ENCODE measurements around the gene LGR6.
"Not testable (repeated sequence)": the region's sequence is repeated elsewhere in the genome, so short reads cannot be mapped to it uniquely, and the experiment has no call there.

Gene LGR6, protein sequence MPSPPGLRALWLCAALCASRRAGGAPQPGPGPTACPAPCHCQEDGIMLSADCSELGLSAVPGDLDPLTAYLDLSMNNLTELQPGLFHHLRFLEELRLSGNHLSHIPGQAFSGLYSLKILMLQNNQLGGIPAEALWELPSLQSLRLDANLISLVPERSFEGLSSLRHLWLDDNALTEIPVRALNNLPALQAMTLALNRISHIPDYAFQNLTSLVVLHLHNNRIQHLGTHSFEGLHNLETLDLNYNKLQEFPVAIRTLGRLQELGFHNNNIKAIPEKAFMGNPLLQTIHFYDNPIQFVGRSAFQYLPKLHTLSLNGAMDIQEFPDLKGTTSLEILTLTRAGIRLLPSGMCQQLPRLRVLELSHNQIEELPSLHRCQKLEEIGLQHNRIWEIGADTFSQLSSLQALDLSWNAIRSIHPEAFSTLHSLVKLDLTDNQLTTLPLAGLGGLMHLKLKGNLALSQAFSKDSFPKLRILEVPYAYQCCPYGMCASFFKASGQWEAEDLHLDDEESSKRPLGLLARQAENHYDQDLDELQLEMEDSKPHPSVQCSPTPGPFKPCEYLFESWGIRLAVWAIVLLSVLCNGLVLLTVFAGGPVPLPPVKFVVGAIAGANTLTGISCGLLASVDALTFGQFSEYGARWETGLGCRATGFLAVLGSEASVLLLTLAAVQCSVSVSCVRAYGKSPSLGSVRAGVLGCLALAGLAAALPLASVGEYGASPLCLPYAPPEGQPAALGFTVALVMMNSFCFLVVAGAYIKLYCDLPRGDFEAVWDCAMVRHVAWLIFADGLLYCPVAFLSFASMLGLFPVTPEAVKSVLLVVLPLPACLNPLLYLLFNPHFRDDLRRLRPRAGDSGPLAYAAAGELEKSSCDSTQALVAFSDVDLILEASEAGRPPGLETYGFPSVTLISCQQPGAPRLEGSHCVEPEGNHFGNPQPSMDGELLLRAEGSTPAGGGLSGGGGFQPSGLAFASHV

DNA sequence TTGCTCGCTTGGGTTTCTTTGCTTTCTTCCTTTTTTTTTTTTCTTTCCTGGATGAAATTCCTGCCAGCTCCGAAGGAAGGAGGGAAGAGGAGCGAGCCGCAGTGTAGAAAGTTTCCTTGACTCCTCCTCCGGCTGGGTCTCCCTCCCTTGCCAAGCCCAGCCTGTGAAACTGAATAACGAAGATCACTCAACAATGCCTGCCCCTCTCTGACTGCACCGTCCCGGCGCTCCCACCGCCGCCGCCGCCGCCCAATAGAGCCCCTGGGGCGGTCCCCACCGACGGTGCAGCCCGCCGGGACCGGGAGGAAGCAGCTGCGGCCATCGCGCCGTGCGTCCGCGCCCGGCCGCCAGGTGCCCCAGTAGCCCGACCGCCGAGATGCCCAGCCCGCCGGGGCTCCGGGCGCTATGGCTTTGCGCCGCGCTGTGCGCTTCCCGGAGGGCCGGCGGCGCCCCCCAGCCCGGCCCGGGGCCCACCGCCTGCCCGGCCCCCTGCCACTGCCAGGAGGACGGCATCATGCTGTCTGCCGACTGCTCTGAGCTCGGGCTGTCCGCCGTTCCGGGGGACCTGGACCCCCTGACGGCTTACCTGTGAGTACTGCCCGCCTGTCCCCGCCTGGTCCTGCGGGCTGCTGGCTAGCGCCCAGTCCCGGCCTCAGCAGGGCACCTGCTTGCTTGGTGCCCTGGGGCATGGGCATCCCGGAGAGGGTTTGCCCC, at the start of gene LGR6:
Gene LGR6, plus strand, starts transcription at position 186 of the 714 bp plus-strand sequence. Its CDS starts 191 bp downstream, at position 377.
- DNase-seq = no peak

DNA sequence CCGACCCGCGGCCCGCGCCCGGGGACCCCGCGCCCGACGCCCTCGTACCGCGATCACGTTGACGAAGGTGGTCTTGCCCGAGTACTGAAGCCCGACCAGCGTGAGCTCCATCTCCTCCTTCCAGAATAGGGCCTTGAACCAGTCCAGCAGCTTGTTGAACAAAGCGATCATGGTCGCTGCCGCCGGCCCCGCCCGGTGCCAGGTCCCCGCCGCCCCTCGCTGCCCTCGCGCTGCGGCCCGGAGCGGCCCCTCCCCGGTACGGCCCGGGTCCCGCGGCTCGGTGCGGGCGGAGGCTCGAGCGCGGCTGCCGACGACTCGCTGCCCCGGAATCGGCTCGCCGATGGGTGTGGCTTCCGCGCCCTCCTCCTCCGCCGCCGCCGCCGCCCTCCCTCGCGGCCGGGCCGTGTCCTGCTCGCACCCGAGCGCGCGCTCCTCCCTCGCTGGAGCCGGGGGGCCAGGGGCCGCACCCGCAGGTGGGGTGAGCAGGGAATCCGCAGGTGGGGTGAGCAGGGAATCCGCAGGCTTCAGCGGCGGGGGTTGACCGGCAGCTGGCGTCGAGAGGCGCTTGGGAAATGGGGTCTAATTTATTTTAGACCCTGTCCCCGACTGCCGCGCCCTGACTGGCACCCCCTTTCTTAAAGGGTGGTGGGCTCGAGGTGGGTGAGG, 49.1 kb upstream of the LGR6 start, which contains the start of gene ARL8A:
Gene ARL8A, minus strand, starts transcription at position 336 of the 666 bp plus-strand sequence. Its CDS starts 165 bp downstream, at position 171.
- DNase-seq = peak; percentile 76

DNA sequence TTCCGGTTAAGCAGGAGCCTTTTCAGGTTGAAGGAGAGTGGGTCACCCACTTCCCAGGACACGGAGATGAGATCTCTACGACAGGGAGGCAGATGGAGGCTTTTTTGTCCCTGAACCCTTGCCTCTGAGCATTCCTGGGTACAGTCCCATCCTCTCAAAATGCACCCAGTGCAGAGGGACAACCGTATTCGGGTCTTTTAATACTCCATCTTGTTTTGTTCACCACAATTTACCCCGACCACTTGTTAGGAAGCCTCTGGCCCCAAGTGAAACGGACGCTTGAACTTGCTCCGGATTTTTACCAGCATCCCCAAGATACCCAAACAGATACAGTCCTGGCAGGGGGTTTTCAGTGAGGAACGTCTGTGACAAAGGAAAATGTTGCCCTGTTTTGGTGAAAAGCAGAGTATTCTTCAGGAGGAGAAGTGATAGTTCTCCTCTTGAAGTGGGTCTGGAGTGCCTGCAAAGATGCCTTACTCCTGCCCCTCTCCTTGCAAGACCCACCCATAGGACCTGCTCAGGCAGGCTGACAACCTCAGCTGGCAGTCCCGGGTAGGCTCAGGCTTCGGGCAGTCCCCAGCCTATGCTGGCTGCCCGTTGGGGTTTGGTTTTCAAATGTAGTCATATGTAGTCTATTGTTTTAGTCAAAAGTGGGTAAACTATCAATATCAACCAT, 48.4 kb upstream of the LGR6 start:
- DNase-seq = no peak

DNA sequence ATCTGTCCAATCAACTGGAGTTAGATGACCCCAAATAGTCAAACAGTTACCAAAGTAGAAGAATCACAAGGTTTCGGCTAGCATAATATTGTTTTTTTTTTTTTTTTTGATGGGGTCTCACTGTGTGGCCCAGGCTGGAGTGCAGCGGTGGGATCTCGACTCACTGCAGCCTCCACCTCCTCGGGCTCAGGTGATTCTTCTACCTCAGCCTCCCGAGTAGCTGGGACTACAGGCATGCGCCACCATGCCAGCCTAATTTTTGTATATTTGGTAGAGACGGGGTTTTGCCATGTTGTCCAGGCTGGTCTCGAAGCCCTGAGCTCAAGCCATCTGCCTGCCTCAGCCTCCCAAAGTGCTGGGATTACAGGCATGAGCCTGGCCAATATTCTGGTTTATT, 47.9 kb upstream of the LGR6 start:
- not testable (repeated sequence) for DNase-seq

DNA sequence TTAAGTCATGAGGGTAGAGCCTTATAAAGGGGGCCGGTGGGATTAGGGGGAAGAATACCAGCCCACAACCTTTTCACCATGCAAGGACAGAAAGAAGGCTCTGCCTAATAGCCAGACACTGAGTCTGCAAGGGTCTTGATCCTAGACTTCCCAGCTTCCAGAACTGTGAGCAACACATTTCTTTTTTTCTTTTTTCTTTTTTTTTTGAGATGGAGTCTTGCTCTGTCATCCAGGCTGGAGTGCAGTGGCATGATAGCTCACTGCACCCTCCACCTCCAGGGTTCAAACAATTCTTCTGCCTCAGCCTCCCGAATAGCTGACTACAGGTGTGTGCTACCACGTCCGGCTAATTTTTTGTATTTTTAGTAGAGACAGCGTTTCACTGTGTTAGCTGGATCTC, 47.3 kb upstream of the LGR6 start:
- DNase-seq = no peak

DNA sequence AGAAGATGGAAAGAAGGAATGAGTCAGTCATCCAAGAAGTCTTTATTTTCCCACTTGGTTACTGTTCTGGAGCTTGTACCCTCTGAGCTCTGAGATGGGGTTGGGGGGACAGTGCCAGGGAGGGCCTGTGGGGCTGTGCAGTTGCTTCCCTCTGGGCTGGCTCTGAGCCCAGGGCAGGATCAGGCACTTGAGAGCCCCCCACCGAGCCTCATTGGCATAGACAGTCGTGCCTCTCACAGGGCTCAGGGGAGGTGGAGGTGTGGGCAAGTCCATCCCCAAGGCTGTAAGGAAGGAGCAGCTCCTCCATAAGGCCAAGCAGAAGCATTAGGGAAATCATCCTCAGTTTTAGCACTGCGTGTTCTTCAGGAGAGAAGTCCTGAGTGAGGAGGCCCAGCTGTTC, 46.6 kb upstream of the LGR6 start:
- DNase-seq = no peak

DNA sequence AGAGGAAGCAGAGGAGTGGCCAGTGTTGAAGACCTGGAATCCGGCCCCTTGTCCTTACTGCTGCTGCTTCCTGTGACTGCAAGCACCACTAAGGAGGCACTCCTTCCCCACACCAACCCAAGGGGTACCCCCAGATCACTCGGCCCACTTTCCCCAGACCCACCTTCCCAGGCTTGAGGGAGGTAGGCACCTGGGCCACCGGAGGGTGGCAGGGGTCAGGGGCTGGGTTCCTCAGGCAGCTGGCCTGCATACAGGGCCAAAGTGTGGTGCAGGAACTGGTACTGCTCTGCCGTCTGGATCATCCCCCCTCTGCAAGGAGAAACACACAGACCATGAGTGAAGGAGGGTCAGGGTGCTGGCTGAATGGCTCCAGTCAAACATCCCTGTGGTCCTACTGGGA, 45.2 kb upstream of the LGR6 start:
- no peak for DNase-seq

DNA sequence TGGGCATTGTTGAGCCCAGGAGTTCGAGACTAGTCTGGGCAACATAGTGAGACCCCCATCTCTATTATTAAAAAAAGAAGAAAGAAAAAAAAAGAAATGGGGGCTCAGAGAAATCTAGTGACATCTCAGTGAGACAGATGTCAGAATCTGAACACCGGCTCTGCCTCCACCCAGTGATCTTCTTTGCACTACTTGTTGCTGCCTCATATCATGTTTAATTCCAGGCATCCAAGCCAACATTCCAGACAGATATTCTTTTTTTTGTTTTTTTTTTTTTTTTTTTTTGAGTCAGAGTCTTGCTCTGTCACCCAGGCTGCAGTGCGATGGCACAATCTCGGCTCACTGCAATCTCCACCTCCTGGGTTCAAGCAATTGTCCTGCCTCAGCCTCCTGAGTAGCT, 44.0 kb upstream of the LGR6 start:
- no peak for DNase-seq

DNA sequence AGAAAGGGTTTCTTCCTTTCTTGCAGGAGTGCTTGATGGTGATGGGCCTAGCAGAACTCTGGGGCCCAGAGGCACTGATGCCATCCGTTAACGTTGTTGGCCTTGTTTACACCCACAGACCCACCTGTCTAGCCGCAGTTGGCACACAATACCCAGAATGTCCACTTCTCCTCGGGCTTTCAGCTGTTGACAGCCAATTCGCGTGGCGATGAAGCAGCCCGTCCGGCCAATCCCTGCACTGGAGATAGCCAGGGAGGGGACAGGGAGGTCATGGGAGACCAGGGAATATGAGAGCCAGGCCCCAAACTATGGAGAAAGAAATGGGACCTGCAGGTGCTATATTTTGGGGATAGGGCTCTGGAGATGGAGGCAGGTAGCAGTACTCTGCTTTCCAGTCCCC, 43.4 kb upstream of the LGR6 start:
- DNase-seq = no peak

DNA sequence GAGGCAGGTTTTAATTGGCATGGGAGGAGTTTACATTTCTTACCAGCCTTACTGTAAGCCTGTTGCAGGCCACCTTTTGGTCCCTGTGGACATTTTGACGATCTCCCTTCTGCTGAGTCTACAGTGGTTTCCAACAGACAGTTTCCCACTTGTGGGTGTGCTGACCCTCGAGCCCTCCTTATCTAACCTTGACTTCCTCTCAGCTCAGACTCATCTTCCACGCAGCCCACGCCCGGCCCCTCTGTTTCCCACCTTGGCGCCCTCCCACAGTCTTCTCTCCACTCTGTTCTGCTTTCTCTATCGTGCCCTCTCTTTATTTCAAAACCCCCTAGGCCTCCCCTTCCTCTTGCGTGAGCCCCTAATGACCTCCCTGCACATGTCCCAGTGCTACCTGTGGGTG, 43.0 kb upstream of the LGR6 start:
- DNase-seq = no peak

DNA sequence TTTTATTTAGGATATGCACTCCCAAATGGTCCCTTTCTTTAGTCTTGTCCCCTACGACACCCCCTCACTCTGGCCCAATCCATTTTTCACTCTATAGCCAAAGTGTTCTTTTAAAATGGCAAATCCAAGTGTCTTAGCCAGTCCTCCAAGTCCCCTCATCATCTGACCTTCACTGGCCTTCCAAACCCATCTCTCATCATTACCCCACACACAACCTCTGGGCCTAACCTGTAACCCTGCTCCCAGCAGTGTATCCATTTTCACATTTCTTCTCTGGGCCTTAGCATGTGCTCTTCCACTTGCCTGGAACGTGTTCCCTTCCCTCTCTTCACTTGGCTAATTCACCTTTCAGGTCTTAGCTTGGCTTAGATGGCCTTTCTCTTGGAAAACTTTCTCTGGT, 42.6 kb upstream of the LGR6 start:
- no peak for DNase-seq

DNA sequence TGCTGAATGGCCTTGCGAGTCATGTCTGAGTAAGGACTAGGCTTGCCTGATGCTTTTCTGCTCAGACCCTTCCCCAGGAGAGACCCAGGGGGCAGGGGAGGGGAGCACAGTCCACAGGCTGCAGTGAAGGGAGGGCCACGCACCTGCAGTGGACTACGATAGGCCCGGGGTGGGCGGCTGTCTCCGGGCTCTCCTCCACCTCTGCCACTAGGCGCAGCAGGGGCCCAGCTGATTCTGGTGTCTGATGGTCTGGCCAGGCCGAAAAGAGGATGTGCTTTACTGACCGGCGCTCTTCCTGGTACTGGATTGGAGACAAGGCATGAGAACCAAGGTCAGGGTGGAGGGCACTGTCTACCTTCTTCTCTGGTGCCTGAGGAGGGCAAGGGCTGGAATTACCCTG, 41.2 kb upstream of the LGR6 start:
- DNase-seq = no peak

DNA sequence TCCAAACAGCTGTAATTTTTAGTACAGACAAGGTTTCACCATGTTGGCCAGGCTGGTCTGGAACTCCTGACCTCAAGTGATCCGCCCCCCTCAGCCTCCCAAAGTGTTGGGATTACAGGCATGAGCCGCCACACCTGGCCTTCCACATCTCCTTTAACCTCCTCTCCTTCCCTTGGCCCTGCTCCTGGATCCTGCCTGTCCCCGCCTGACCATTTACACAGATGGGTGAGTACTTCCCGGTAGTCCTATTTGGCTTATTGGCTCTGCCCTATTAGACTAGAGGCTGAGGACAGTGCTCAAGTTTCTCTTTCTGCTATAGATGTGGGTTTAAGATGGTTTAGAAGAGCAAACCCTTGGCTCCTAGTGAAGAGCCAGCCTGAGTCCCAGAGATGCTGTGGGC, 40.3 kb upstream of the LGR6 start:
- no peak for DNase-seq

DNA sequence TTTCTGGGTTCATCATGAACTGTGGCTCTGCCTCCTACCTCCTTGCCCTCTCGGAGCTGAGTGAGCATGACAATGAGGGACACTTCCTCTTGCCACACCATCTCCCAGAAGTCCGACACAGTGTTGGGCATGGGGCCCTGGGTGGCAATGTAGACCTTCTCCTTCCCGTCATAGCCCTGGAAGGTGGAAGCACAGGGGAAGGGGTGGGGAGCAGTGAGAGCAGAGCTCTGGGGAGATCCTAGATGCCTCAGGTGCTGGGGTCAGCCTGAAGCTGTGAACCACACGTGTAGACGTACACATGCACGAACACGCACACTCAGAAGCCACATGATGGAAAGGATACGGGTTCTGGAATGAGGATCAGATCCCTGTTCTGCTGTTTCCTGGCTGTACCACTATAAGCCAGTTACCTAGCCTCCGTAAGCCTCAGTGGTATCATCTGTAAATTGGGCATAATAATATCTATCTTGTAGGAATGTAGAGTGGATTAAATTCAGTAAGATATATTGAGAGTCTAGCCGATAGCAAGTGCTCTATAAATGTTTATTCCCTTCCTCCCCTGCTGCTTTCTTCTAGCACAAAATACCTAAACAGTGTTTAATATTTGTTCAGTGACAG, 39.3 kb upstream of the LGR6 start:
- DNase-seq = no peak

DNA sequence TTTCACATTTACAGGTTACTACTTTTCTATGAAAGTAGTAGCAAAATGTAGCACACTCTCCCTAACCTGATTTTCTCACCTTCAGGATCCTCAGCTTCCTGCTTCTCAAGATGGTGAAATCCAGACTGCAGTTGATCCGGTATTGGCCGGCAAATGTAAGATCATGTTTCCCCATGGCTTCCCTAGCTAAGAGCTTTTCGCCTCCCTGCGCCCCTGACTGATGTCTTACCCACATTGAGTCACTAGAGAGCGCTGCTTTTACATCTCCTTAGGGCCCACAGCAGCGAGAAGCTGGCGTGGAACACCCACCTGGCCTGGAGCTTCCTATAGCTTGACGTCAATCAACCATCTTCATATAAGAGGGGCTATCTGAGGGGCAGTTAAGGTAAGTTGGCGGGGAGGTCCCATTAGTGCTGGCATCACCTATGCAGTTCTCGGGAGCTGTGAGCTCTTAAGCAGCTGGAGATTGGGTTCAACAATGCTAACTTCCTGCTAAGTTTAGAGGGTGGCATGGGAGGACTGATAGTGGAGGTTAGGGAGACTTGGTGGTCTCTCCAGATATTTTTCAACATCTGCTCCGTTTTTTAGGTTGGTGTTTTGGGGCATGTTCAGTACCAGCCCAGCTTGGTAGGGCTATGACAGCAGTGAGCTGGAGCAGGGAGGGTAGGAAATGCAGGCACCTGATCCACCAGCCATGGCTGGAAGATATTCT, 38.7 kb upstream of the LGR6 start:
- DNase-seq = no peak

DNA sequence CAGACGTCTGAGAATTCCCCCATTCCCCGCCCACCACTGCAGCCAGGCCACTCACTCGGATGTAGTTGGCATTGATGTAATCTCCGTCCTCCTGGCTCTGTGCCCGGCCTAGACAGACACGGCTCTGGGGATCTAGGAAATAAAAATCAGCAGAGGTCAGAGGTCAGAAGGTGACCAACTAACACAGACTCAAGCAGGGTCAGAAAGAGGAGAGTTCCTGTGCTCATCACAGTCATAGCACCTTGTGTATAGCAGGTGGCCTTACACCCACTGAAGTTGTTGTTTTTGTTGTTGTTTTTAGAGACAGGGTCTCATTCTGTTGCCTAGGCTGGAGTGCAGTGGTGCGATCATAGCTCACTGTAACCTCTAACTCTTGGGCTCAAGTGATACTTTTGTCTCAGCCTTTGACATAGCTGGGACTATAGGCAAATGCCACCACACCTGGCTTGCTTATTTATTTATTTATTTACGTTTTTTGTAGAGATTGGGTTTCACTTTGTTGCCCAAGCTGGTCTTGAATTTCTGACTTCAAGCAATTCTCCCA, 38.0 kb upstream of the LGR6 start:
- DNase-seq = no peak

DNA sequence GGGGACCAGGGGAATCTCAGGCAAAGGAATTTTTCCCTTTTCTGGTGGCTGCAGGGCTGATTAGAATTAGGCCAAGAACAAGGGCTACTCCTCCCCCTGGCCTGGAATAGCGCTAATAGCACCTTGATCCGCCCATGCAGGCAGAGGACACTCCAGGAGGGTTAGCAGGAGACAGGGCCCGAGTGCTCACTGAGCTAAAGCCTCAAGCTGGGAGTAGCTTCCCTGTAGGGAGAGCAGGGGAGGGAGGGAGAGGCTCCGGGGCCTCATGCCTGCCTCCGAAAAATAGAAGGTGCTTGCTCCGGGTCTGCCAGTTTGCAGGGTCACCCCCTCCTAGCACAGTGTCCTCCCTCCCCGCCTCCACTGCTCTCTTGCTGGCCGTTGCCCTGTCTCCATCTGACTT, 37.0 kb upstream of the LGR6 start:
- DNase-seq = no peak

DNA sequence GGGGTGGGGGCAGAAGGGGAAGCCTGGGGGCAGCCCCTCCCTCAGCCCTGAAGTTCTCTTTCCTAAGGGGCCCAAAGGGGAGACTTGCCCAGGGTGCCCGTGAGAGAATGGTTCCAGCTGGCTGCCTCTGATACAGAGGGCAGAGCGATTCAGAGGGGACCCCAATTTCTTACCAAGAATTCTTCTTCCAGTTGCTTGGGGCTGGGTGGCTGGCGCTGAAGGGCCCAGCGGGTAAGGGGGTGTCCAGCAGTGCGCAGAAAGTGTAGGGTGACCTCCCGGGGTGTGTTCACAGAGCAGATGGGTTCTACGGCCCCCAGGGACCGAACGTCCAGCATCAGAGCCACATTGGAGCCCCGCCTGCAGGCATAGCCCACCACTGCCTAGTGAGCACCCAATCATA, 35.7 kb upstream of the LGR6 start:
- DNase-seq = no peak

DNA sequence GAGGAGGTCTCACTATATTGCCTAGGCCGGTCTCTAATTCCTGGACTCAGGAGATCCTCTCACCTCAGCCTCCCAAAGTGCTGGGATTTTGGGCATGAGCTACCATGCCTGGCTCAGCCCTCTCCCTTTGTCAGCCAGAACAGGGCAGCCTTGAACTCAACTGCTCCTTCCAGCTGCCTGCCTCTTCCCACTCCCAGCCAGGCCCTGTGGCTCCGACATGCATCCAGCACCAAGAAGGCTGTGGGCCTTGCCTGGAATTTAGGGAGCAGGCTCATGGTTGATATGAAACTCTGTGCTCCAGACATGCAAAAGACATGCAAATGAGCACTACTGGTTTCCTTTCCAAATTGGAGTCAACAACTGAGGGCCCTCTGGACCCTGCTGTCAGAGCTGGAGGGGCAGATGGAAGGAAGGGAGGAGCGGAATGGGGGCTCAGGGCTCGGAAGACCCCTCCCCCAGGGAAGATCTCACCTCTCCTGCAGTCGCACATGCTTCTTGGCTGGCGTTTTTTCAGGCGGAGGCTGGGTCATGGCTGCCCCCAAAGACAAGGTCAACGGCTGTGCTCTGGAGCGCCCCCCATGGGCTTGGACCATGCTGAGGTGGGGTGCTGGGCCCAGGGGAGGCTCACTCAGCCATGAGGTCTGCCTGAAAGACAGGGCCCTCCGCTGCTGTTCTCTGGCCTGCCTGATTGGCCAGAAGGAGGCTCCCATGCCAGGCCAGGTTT, 34.6 kb upstream of the LGR6 start:
- no peak for DNase-seq
